GM21619 (cell line): ENCODE data around the gene LDLRAP1.
"Not testable (repeated sequence)": the region's sequence is repeated elsewhere in the genome, so short reads cannot be mapped to it uniquely, and the experiment has no call there.

Source experiments
- ATAC-seq: cut with Tn5 transposase; IDR thresholded peaks from one replicate; pipeline ENCODE4 v1.9.1; 2021; ENCODE audit not compliant: unreplicated experiment

LDLRAP1 gene

DNA sequence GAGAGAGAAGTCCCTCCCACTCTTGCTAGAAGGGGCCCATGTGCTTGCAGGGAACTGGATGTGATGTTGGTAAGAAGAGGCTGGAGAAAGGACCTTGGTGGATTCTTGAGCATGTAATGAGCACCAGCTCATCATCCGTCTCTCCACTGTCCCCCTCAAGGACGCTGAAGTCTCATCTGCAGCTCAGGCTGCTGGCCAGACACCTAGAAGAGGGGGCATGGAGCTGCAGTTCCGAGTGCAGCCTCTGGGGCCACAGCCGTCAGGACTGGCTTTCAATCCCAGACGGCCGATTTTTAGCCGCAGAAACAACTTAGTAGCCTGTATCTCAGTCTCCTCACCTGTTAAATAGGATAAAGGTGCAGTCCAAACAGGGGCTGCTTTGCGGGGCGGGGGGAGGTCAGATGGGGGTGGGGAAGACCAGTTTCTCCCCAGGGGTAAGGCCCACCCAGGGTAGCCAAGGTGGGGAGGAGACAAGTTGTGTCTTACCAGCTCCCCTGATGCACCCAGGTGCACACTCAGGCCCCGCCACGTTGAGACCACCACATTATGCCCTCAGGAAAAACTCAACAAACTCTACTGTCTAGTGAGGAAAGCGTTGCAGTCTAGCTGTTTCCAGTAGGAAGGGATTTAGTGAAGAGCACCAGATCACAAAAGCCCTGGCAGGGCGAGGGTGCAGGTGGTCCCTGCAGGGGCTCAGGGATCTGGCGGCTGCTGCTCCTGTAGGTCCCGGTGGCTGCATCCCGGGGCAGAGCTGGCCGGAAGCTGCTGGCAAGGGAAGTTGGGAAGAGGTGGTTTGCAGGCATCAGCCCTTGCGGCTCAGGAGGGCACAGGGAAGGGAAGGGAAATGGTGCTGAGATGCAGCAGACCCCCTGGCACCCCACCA is 29.5 kb downstream of the LDLRAP1 start:
- no peak for ATAC-seq

DNA sequence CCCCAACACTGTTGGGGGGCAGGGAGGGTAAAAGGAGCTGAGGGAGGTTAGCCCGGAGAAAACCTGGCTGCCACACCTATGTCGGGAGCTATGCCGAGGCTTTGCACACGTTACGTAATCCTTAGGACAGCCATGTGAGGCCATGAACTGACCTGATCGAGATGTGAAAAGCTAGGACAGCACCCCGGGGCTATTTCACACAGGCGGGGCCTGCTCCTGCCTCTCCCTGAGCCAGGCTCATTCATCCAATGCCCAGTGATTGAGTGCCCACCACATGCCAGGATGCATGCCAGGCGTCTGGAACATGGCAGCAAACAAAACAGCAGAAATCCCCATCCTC is 30.2 kb downstream of the LDLRAP1 start:
- no peak for ATAC-seq

GRCh38 chr1:25573961-25574360 is 30.6 kb downstream of the LDLRAP1 start:
- no peak for ATAC-seq

- no peak for ATAC-seq
Measured at GRCh38 chr1:25575191-25575590, 31.8 kb downstream of the LDLRAP1 start.

DNA sequence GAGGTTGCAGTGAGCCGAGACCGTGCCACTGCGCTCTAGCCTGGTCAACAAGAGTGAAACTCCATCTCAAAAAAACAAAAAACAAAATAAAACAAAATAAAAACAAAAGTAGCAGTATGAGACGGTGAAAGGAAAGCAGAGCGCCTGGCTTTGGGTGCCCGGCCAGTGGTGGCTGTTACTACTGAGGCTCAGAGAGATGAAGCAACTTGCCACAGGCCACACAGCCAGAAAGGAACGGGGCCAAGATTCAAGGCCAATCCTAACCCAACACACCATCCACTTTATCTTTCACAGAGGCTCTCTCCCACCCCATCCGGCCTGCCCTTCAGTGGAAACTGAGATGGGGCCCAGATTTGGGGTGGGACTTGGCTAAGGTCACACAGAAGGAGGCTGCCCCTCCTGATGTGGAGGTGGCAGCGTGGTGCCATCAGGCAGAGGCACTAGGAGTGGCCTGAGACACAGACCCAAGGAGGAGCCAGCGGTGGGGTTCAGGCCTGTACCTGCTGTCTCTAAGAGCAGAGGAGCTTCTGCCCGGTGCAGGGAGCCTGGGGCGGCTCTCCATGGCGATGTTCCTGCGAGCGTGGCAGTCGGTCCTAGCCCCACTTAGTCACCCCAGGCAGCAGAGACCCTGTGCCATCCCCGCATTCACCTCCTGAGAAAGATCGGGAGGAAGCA is 33.2 kb downstream of the LDLRAP1 start:
- ATAC-seq, result no peak

GRCh38 chr1:25577134-25577920 is 33.9 kb downstream of the LDLRAP1 start:
- ATAC-seq, result no peak

GRCh38 chr1:25579292-25580252 is 36.2 kb downstream of the LDLRAP1 start:
- ATAC-seq, result no peak

GRCh38 chr1:25580927-25581326 is 37.5 kb downstream of the LDLRAP1 start:
- no peak for ATAC-seq

DNA sequence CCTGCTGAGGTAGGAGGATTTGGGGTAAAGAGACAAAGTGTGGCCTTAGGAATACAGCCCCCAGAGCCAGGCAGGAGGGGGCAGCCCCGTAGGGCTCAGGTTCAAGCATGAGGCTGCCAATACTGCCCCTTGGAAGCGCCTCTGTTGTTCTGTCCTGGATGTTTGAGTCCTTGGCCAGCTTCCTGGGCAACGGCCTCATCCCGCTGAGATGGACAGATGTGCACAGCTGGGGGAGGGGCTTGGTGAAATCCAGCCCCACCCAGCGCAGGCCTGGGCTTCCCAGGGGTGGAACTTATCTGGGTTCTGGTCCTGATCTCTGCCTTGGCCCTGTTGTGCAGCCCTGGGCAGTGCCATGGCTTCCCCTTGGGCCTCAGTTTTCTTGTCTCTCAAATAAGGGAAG is 38.4 kb downstream of the LDLRAP1 start:
- no peak for ATAC-seq

DNA sequence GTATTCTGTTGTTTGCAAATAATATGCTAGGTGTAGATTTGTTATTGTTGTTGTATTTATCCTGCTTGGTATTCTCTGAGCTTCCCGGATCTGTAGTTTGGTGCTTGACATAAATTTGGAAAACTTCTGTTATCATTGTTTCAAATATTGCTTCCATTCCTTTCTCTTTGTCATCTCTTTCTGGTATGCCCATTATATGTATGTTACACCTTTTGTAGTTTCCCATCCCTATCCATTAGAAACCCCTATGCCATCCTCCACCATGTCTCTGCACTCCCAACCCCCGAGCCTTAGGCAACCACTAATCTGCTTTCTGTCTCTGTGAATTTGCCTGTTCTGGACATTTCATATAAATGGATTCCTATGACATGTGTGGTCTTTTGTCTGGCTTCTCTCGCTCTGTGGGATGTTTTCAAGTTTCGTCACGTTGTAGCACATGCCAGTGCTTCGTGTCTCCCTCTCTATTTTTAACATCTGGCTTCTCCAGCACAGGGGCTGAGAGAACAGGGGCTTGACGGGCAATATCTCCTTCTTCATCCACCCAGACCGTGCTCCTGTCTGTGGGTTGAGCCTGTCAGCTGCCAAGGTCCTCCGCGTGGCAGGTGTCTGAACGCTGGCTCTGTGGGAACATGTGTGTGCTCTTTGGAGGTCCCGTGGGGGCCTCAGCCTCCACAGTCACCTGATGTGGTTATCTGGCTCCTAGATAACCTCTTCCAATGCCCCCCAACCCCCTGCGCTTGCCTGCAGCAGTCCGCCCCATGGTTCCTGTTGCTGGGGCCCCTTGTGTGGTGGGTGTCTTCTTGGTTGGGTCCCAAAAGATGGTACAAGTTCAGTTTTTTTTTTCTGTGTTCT is 40.3 kb downstream of the LDLRAP1 start:
- ATAC-seq, result no peak

- no peak for ATAC-seq
Measured at GRCh38 chr1:25586181-25586588, 42.8 kb downstream of the LDLRAP1 start.

- ATAC-seq, result no peak
Measured at GRCh38 chr1:25587290-25587689, 43.9 kb downstream of the LDLRAP1 start.

GRCh38 chr1:25588224-25588623 is 44.8 kb downstream of the LDLRAP1 start:
- ATAC-seq, result not testable (repeated sequence)

DNA sequence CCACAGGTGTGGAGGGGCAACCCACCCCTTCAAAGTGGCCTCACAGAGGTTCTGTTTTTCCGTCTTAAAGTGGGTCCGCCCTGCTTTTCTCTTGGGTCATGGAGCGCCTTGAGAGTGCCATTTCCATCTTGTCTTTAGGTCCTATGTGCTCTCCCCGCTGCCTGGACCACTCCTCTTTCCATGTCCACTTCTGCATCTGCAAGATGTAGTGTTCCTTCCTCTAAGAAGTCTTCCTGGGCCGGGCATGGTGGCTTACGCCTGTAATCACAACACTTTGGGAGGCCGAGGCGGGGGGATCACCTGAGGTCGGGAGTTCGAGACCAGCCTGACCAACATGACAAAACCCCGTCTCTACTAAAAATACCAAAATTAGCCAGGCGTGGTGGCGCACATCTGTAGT is 45.4 kb downstream of the LDLRAP1 start:
- not testable (repeated sequence) for ATAC-seq

- no peak for ATAC-seq
Measured at GRCh38 chr1:25590096-25590824, 46.9 kb downstream of the LDLRAP1 start.

DNA sequence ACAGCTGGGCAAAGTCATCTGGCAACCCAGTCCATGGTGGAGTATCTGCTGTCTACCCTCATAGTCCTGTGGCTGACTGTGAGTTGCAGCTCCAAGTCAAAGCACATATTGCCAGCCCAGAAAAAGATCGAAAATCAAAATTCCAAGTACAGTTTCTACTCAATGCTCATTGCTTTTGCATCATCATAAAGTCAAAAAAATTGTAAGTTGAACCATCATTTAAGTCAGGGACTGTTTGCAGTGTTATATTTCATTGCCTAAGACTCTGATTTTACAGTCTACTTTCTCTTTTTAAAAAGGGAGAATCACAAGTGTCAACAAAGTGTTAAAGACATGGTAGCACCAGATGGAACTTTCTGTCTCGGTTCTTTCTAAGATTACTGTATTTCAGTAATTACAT is 50.5 kb downstream of the LDLRAP1 start:
- ATAC-seq, result no peak

DNA sequence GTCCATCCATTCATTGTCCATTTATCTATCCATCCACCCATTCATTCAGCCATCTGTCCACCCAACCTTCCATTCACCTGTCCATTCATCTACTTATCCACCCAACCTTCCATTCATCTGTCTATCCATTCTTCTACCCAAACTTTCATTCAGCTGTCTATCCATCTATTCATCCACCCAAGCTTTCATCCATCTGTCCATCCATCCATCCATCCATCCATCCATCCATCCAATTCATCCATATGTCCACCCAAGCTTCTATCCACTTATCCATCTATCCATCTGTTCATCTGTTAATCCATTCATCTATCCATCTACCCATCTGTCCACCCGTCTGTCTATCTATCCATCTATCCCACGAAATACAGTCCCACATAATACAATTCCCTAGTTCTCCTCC is 51.6 kb downstream of the LDLRAP1 start:
- no peak for ATAC-seq

GRCh38 chr1:25596641-25597040 is 53.2 kb downstream of the LDLRAP1 start:
- not testable (repeated sequence) for ATAC-seq

GRCh38 chr1:25598879-25599278 is 55.5 kb downstream of the LDLRAP1 start:
- ATAC-seq, result no peak
